Measurements from ENCODE around the gene MPC2. TPM values are rescaled to one million over a fixed set of nuclear protein-coding genes. Genes with fewer than 3 reads are reported as not detected.

Gene MPC2
- total RNA-seq, 2 donors from 2014 or later = 71.4 to 122 TPM

DNA sequence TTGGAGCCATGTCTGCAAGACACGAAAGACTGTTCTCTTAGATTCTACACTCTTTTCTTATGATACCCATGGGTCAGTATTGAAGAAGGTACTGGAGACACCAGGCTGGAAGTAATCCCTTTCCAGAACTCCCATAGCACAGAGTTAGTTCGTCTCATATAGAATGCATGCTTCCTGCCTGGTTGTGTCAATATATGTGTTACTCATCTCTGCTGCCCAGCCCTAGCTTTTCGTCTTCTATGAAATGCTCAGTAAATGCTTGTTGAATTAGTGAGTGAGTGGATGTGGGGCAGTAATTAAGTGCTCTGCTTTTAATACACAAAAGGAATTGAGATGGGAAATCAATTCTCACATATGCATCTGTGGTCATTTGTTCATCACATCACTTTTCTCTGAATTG lies 55.1 kb downstream of the MPC2 start:
- Histone ChIP-seq H3K27ac (no peak overlapping the region), H3K27me3 (no peaks in the 10 kb centered on the region)

DNA sequence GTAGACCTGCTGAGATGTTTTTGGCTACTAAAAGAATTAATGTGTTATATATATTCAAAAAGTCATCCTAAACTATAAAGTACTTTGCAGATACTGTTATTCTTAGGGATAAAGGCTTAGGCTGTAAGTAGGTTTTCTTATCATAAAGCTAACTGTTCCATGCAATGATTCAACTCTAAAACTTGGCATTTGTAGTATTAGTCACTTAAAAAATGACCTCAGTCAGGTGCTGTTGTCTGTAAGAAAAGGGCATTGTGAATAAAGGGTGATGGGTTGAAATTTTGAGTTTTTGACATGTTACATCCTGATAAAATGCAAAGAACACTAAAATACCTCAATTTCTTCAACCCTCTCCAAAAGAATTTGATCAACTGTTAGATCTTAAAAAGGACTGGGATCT lies 55.8 kb downstream of the MPC2 start:
- Histone ChIP-seq H3K4me3 (no peak overlapping the region), H3K4me1 (no peaks in the 10 kb centered on the region), H3K27me3 (no peaks in the 10 kb centered on the region), H3K36me3 (no peaks in the 10 kb centered on the region), H3K9me3 (no peaks in the 10 kb centered on the region), H3K27ac (no peak overlapping the region)
- no peak for DNase-seq (ENCODE audit: low spot score)
- TF ChIP-seq, protein P1, sequence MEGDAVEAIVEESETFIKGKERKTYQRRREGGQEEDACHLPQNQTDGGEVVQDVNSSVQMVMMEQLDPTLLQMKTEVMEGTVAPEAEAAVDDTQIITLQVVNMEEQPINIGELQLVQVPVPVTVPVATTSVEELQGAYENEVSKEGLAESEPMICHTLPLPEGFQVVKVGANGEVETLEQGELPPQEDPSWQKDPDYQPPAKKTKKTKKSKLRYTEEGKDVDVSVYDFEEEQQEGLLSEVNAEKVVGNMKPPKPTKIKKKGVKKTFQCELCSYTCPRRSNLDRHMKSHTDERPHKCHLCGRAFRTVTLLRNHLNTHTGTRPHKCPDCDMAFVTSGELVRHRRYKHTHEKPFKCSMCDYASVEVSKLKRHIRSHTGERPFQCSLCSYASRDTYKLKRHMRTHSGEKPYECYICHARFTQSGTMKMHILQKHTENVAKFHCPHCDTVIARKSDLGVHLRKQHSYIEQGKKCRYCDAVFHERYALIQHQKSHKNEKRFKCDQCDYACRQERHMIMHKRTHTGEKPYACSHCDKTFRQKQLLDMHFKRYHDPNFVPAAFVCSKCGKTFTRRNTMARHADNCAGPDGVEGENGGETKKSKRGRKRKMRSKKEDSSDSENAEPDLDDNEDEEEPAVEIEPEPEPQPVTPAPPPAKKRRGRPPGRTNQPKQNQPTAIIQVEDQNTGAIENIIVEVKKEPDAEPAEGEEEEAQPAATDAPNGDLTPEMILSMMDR (IDR thresholded peaks at IDR 0.05) = no peak

More for the DNA sequence above, 55.1 kb downstream of the MPC2 start:
- H3K4me1 ChIP-seq = no peaks in the 10 kb centered on the region
- TF ChIP-seq, protein P1 (IDR thresholded peaks at IDR 0.05) = no peak
- DNase-seq (ENCODE audit: low spot score) = no peak
- no peaks in the 10 kb centered on the region for H3K36me3 ChIP-seq
- no peak overlapping the region for H3K4me3 ChIP-seq
- H3K9me3 ChIP-seq = no peaks in the 10 kb centered on the region

DNA sequence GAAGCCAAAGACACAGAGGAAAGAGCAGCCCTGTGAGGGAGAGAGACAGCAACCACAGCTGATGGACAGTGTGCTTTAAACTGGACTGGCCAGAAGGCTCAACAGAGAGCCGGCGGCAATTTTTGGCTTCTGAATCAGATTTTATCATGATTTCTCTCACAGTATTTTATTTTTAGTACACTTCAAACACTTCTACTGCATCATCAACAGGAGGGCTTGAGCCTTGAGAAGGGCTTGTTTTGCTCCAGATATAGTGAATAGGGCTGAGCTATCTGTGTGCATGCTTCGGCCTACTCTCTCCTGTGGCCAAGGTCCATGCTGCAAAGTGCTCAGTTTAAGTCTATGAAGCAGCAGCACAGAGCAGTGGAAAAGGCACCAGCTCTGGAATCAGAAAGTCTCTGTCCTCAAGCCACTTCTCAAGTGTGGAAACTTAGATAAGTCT lies 56.3 kb downstream of the MPC2 start:
- H3K4me1 ChIP-seq = no peaks in the 10 kb centered on the region
- H3K4me3 ChIP-seq = no peak overlapping the region
- no peaks in the 10 kb centered on the region for H3K9me3 ChIP-seq
- DNase-seq (ENCODE audit: low spot score) = no peak
- H3K27me3 ChIP-seq = no peaks in the 10 kb centered on the region
- H3K36me3 ChIP-seq = no peaks in the 10 kb centered on the region
- TF ChIP-seq, protein P1 (IDR thresholded peaks at IDR 0.05) = no peak
- H3K27ac ChIP-seq = no peak overlapping the region

DNA sequence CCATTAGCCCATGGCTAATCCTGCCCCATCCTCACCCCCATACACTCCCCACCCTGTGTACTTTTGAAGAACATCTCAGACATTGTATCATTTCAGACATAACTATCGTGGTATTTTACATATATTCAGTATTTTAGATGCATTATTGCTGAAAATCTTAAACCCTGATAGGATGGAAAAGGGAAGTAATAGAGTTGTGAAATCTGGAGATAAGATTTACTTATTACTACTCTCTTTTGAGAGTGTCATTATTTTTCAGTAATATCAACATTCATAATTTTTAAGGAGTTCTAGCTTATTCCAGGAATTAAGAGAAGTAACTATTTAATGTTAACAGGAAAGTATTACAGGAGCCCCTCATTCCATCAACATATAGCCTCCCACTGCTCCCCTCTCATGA lies 57.4 kb downstream of the MPC2 start:
- Histone ChIP-seq H3K4me3 (no peak overlapping the region), H3K36me3 (no peaks in the 10 kb centered on the region), H3K27me3 (no peaks in the 10 kb centered on the region), H3K4me1 (no peaks in the 10 kb centered on the region), H3K9me3 (no peaks in the 10 kb centered on the region), H3K27ac (no peak overlapping the region)
- TF ChIP-seq, protein P1 (IDR thresholded peaks at IDR 0.05) = no peak
- no peak for DNase-seq (ENCODE audit: low spot score)

DNA sequence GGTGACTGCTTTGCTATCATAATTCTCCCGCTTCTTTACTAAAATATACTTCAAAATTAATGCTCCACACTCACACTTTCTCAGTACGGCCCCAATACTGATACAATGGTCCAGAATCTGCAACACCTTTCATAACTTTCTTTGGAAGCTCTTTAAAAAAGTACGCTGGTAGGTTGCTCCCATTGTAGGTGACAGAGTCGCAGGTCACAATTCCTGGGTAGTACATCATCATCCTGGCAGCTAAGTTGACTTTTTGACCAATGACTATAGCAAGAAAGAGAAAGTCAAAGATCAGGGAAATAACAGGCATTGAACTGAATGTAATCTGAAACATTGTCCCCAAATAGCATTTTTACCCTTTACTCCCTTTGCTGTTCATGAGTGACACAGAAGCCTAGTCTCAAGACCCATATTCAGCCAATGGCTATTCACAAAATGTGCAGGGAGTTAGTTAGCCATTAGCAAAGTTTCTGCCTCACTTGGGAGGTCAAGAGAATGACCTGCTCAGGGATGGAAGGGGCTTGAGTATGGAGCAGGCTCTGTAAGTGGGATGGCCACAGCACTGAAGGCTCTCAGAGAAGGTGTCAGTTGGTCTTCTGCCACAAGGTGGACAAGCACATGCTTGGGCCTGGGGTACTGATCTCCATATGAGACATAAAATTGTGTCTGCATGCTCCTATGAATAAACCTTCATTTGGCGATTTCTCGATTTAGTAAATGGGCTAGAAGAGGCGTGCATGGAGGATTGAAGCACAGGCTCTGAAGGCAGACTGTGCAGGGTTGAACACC lies 58.3 kb downstream of the MPC2 start:
- TF ChIP-seq, protein P1 (IDR thresholded peaks at IDR 0.05) = no peak

More for the DNA sequence above, 58.3 kb downstream of the MPC2 start:
- Histone ChIP-seq H3K9me3 (no peaks in the 10 kb centered on the region), H3K27me3 (no peaks in the 10 kb centered on the region), H3K36me3 (no peaks in the 10 kb centered on the region), H3K4me3 (no peak overlapping the region), H3K4me1 (no peaks in the 10 kb centered on the region), H3K27ac (no peak overlapping the region)
- DNase-seq (ENCODE audit: low spot score) = no peak
